Caco-2 (cell line): ENCODE measurements around the gene LRRC55. TPM values are rescaled to one million over a fixed set of nuclear protein-coding genes. Genes with fewer than 3 reads are reported as not detected.
"Not testable (repeated sequence)": the region's sequence is repeated elsewhere in the genome, so short reads cannot be mapped to it uniquely, and the experiment has no call there.

ENCODE experiments used
- BruUV-seq: library from RNA; stranded (reverse); fragments of 400-500 nt; replicated peaks from 2 replicates; lab custom pipeline; 2021; lab: Mats Ljungman, UMichigan
- CTCF ChIA-PET: fragments of 300-600 bp; sonication (Branson Sonifier 250); formaldehyde crosslinking; loops from one replicate; lab custom pipeline; 2022; ENCODE audit warnings: antibody characterized with exemption; lab: Charles Lee
- POLR2A ChIA-PET: fragments of 300-600 bp; sonication (Branson Sonifier 250); formaldehyde crosslinking; loops from one replicate; lab custom pipeline; 2022; ENCODE audit warnings: antibody characterized with exemption; lab: Charles Lee
- DNase-seq, 2 experiments: peaks; one replicate each; pipeline versions ENCODE4 v3.0.0 to v3.0.0-alpha.2; 2020 to 2022
- H3K27me3 ChIP-seq: replicated peaks from 2 replicates; pipeline ENCODE4 v1.6.0; 2011; ENCODE audit warnings: low read length; ENCODE audit not compliant: control insufficient read depth, insufficient read depth
- H3K36me3 ChIP-seq: 2 replicates; pipeline ENCODE4 v1.5.1; 2011; ENCODE audit warnings: low read length; ENCODE audit not compliant: control insufficient read depth, insufficient read depth
- H3K4me1 ChIP-seq: fragments of 250-450 bp; sonication (Bioruptor Pico); 2 replicates; pipeline ENCODE4 v1.5.1; 2020; ENCODE audit warnings: mild to moderate bottlenecking
- H3K4me3 ChIP-seq: 2 replicates; pipeline ENCODE4 v1.5.1; 2011; ENCODE audit warnings: low read depth, mild to moderate bottlenecking, control low read depth, low read length
- H3K9me3 ChIP-seq: fragments of 250-450 bp; sonication (Bioruptor Pico); 2 replicates; pipeline ENCODE4 v1.5.1; 2020; ENCODE audit warnings: mild to moderate bottlenecking, moderate library complexity
- H3K27ac Mint-ChIP-seq: one replicate; pipeline ENCODE4 v1.8.0; 2022; ENCODE audit warnings: mixed read lengths; ENCODE audit not compliant: unreplicated experiment
- H3K27me3 Mint-ChIP-seq: one replicate; pipeline ENCODE4 v1.8.0; 2022; ENCODE audit warnings: mixed read lengths; ENCODE audit not compliant: insufficient read depth, unreplicated experiment
- H3K36me3 Mint-ChIP-seq: one replicate; pipeline ENCODE4 v1.8.0; 2022; ENCODE audit warnings: mild to moderate bottlenecking, mixed read lengths; ENCODE audit not compliant: insufficient read depth, unreplicated experiment
- H3K4me1 Mint-ChIP-seq: one replicate; pipeline ENCODE4 v1.8.0; 2022; ENCODE audit warnings: low read depth, mixed read lengths; ENCODE audit not compliant: unreplicated experiment
- H3K4me3 Mint-ChIP-seq: one replicate; pipeline ENCODE4 v1.8.0; 2022; ENCODE audit warnings: mild to moderate bottlenecking, moderate library complexity, mixed read lengths; ENCODE audit not compliant: unreplicated experiment
- H3K9me3 Mint-ChIP-seq: one replicate; pipeline ENCODE4 v1.8.0; 2022; ENCODE audit warnings: mixed read lengths; ENCODE audit not compliant: unreplicated experiment
- CTCF ChIP-seq, 2 experiments: fragments of 200-600 bp in 1 of 2; IDR thresholded peaks; 1 replicate in 1 of 2; 2 replicates in 1 of 2; pipeline versions ENCODE4 v1.5.1 to v1.8.0; 2011 to 2022; ENCODE audit warnings: antibody characterized with exemption in 1 of 2, control low read depth in 1 of 2, inconsistent platforms in 1 of 2, low read depth in 1 of 2, low read length in 1 of 2, mild to moderate bottlenecking in 1 of 2, moderate library complexity in 1 of 2; ENCODE audit not compliant: insufficient read depth in 1 of 2, severe bottlenecking in 1 of 2, unreplicated experiment in 1 of 2
- intact Hi-C: fragments of 100-400 bp; cut with micrococcal nuclease; formaldehyde crosslinking; loops from one replicate; pipeline ENCODE4 v1.10.0; 2022; ENCODE audit not compliant: unreplicated experiment
- total RNA-seq: library from RNA; stranded (reverse); gene quantifications from 2 replicates; pipeline ENCODE4 v1.2.3, GENCODE V29; 2022

The LRRC55 gene
- total RNA-seq, 1 experiment from 2014 or later: not detected

GRCh38 chr11:57164317-57164716 is 17.4 kb upstream of the LRRC55 start:
- ChIA-PET POLR2A (no interaction called here), CTCF (no interaction called here)
- no peaks in the 10 kb centered on the region for H3K36me3 ChIP-seq
- no peaks in the 10 kb centered on the region for H3K4me1 ChIP-seq
- H3K27me3 Mint-ChIP-seq: peaks cover 16% of the 10 kb centered on the region
- H3K9me3 ChIP-seq: no peaks in the 10 kb centered on the region; the same call in 1 of the 2 replicates
- peaks cover 9% of the 10 kb centered on the region for H3K9me3 Mint-ChIP-seq
- TF ChIP-seq CTCF (IDR thresholded peaks at IDR 0.05; ENCODE audit: insufficient read depth in 1 of 2, low read depth in 1 of 2, low read length in 1 of 2, severe bottlenecking in 1 of 2, unreplicated experiment in 1 of 2): no peak
- H3K4me1 Mint-ChIP-seq: peaks cover 5% of the 10 kb centered on the region
- no peak overlapping the region for H3K4me3 Mint-ChIP-seq
- no peak overlapping the region for H3K4me3 ChIP-seq
- no peaks in the 10 kb centered on the region; the same call in 1 of the 2 replicates for H3K27me3 ChIP-seq
- BruUV-seq: no TSS peak
- H3K27ac Mint-ChIP-seq: no peak overlapping the region
- intact Hi-C loops: no loop called here
- DNase-seq: no peak
- no peaks in the 10 kb centered on the region for H3K36me3 Mint-ChIP-seq

GRCh38 chr11:57167125-57167846 is 14.5 kb upstream of the LRRC55 start:
- H3K36me3 ChIP-seq: no peaks in the 10 kb centered on the region
- ChIA-PET CTCF (no interaction called here), POLR2A (no interaction called here)
- DNase-seq: no peak
- no peaks in the 10 kb centered on the region; the same call in 1 of the 2 replicates for H3K9me3 ChIP-seq
- BruUV-seq: no TSS peak
- Mint-ChIP-seq H3K9me3 (peaks cover 9% of the 10 kb centered on the region), H3K27ac (no peak overlapping the region), H3K4me1 (peaks cover 5% of the 10 kb centered on the region), H3K4me3 (no peak overlapping the region), H3K36me3 (no peaks in the 10 kb centered on the region), H3K27me3 (peaks cover 4% of the 10 kb centered on the region)
- no peak for TF ChIP-seq CTCF (IDR thresholded peaks at IDR 0.05; ENCODE audit: insufficient read depth in 1 of 2, low read depth in 1 of 2, low read length in 1 of 2, severe bottlenecking in 1 of 2, unreplicated experiment in 1 of 2)
- no peaks in the 10 kb centered on the region for H3K4me1 ChIP-seq
- intact Hi-C loops: loop anchor here (2.0 kb wide), 1 partner anchor 16 kb away; no protein-coding TSS in a partner anchor
- no peak overlapping the region for H3K4me3 ChIP-seq
- no peaks in the 10 kb centered on the region for H3K27me3 ChIP-seq

- H3K27ac Mint-ChIP-seq, POLR2A ChIA-PET, intact Hi-C loops: not testable (repeated sequence)
Measured at GRCh38 chr11:57169732-57170313, 11.9 kb upstream of the LRRC55 start.

More at GRCh38 chr11:57169732-57170313, 11.9 kb upstream of the LRRC55 start:
- H3K9me3 Mint-ChIP-seq, DNase-seq, H3K4me1 ChIP-seq, H3K27me3 ChIP-seq, CTCF ChIA-PET, H3K36me3 ChIP-seq, H3K27me3 Mint-ChIP-seq, H3K4me1 Mint-ChIP-seq, H3K4me3 ChIP-seq, BruUV-seq, H3K9me3 ChIP-seq, H3K36me3 Mint-ChIP-seq, H3K4me3 Mint-ChIP-seq: not testable (repeated sequence)
